H9 (cell line): ENCODE data around the gene RARB. TPM values are rescaled to one million over a fixed set of nuclear protein-coding genes. Genes with fewer than 3 reads are reported as not detected.

Experiments
- DNase-seq: peaks from one replicate; pipeline ENCODE4 v3.0.0-alpha.2; 2017
- H2AFZ ChIP-seq: one replicate; pipeline ENCODE4 v1.6.1; 2013; ENCODE audit warnings: mild to moderate bottlenecking, low read length, control low read depth, moderate library complexity
- H2AK5ac ChIP-seq: 2 replicates; pipeline ENCODE4 v1.6.1; 2013; ENCODE audit warnings: low read length, control low read depth, mixed read lengths; ENCODE audit not compliant: insufficient read length
- H2BK120ac ChIP-seq: one replicate; pipeline ENCODE4 v1.6.1; 2013; ENCODE audit warnings: low read depth, mild to moderate bottlenecking, low read length, control low read depth, inconsistent platforms; ENCODE audit not compliant: poor library complexity, severe bottlenecking
- H2BK12ac ChIP-seq: 2 replicates; pipeline ENCODE4 v1.6.1; 2013; ENCODE audit warnings: low read length, control low read depth, mixed read lengths, low read depth; ENCODE audit not compliant: insufficient read length
- H2BK15ac ChIP-seq: 2 replicates; pipeline ENCODE4 v1.6.1; 2013; ENCODE audit warnings: low read depth, low read length, control low read depth
- H2BK20ac ChIP-seq: one replicate; pipeline ENCODE4 v1.6.1; 2013; ENCODE audit warnings: low read depth, mild to moderate bottlenecking, low read length, control low read depth, inconsistent platforms; ENCODE audit not compliant: poor library complexity, severe bottlenecking
- H2BK5ac ChIP-seq: 2 replicates; pipeline ENCODE4 v1.6.1; 2013; ENCODE audit warnings: low read length, control low read depth, mixed read lengths; ENCODE audit not compliant: insufficient read length
- H3K14ac ChIP-seq: 2 replicates; pipeline ENCODE4 v1.6.1; 2013; ENCODE audit warnings: low read length, control low read depth; ENCODE audit not compliant: insufficient read depth
- H3K18ac ChIP-seq: 2 replicates; pipeline ENCODE4 v1.6.1; 2013; ENCODE audit warnings: low read depth, mild to moderate bottlenecking, mixed read lengths, low read length, control low read depth; ENCODE audit not compliant: insufficient read length
- H3K23ac ChIP-seq: 2 replicates; pipeline ENCODE4 v1.6.1; 2013; ENCODE audit warnings: low read length, control low read depth, mixed read lengths, low read depth; ENCODE audit not compliant: insufficient read length
- H3K23me2 ChIP-seq: 2 replicates; pipeline ENCODE4 v1.6.1; 2013; ENCODE audit warnings: low read depth, mild to moderate bottlenecking, mixed read lengths, low read length, control low read depth; ENCODE audit not compliant: insufficient read length, poor library complexity, severe bottlenecking
- H3K27ac ChIP-seq: 2 replicates; pipeline ENCODE4 v1.5.1; 2013; ENCODE audit warnings: low read length, control low read depth, mixed read lengths, low read depth; ENCODE audit not compliant: insufficient read length
- H3K27me3 ChIP-seq: 2 replicates; pipeline ENCODE4 v1.6.1; 2013; ENCODE audit warnings: low read length, control low read depth, inconsistent platforms; ENCODE audit not compliant: insufficient read depth
- H3K4ac ChIP-seq: 2 replicates; pipeline ENCODE4 v1.6.1; 2013; ENCODE audit warnings: low read depth, mild to moderate bottlenecking, control low read depth, inconsistent platforms, low read length, moderate library complexity
- H3K4me1 ChIP-seq: 2 replicates; pipeline ENCODE4 v1.6.1; 2013; ENCODE audit warnings: low read length, control low read depth, inconsistent platforms; ENCODE audit not compliant: insufficient read depth
- H3K4me2 ChIP-seq: 2 replicates; pipeline ENCODE4 v1.6.1; 2013; ENCODE audit warnings: low read length, control low read depth, mixed read lengths; ENCODE audit not compliant: insufficient read length, insufficient read depth
- H3K56ac ChIP-seq: 2 replicates; pipeline ENCODE4 v1.6.1; 2013; ENCODE audit warnings: low read depth, mild to moderate bottlenecking, mixed read lengths, low read length, control low read depth; ENCODE audit not compliant: insufficient read length
- H3K79me1 ChIP-seq: 2 replicates; pipeline ENCODE4 v1.6.1; 2013; ENCODE audit warnings: low read depth, mild to moderate bottlenecking, moderate library complexity, low read length, control low read depth, inconsistent platforms; ENCODE audit not compliant: insufficient read depth, poor library complexity, severe bottlenecking
- H3K79me2 ChIP-seq: 2 replicates; pipeline ENCODE4 v1.6.1; 2013; ENCODE audit warnings: low read length, control low read depth, inconsistent platforms; ENCODE audit not compliant: insufficient read depth
- H3K9ac ChIP-seq: 2 replicates; pipeline ENCODE4 v1.6.1; 2013; ENCODE audit warnings: low read length, control low read depth, mixed read lengths; ENCODE audit not compliant: insufficient read length; ENCODE audit errors: extremely low read depth
- H3K9me3 ChIP-seq: one replicate; pipeline ENCODE4 v1.6.1; 2013; ENCODE audit warnings: low read depth, low read length, inconsistent platforms; ENCODE audit not compliant: control insufficient read depth
- H3T11ph ChIP-seq: one replicate; pipeline ENCODE4 v1.6.1; 2013; ENCODE audit warnings: mild to moderate bottlenecking, low read length, control low read depth, inconsistent platforms
- H4K20me1 ChIP-seq: one replicate; pipeline ENCODE4 v1.6.1; 2013; ENCODE audit not compliant: control insufficient read depth, insufficient read length, insufficient read depth
- H4K5ac ChIP-seq: 2 replicates; pipeline ENCODE4 v1.6.1; 2013; ENCODE audit warnings: low read depth, mild to moderate bottlenecking, mixed read lengths, low read length, control low read depth; ENCODE audit not compliant: insufficient read length
- H4K8ac ChIP-seq: replicated peaks from 2 replicates; pipeline ENCODE4 v1.6.1; 2013; ENCODE audit warnings: low read length, control low read depth, mixed read lengths, low read depth; ENCODE audit not compliant: insufficient read length
- H4K91ac ChIP-seq: 2 replicates; pipeline ENCODE4 v1.6.1; 2013; ENCODE audit warnings: low read depth, mild to moderate bottlenecking, moderate library complexity, mixed read lengths, low read length, control low read depth; ENCODE audit not compliant: insufficient read length
- H3K27ac Mint-ChIP-seq, 3 experiments: 2 replicates in 2 of 3; 3 replicates in 1 of 3; pipeline ENCODE4 v1.8.0; 2020 to 2021; ENCODE audit warnings: mixed read lengths in 3 of 3, mild to moderate bottlenecking in 1 of 3, moderate library complexity in 1 of 3
- H3K27me3 Mint-ChIP-seq: 2 replicates; pipeline ENCODE4 v1.8.0; 2021; ENCODE audit warnings: low read depth, mild to moderate bottlenecking, moderate library complexity, mixed read lengths
- H3K36me3 Mint-ChIP-seq, 3 experiments: 2 replicates in 2 of 3; 3 replicates in 1 of 3; pipeline ENCODE4 v1.8.0; 2020 to 2021; ENCODE audit warnings: low read depth in 3 of 3, mixed read lengths in 3 of 3; ENCODE audit not compliant: insufficient read depth in 1 of 3
- H3K4me1 Mint-ChIP-seq, 2 experiments: 2 replicates each; pipeline ENCODE4 v1.8.0; 2020; ENCODE audit warnings: mixed read lengths in 2 of 2
- H3K4me3 Mint-ChIP-seq, 2 experiments: 2 replicates in 1 of 2; 3 replicates in 1 of 2; pipeline ENCODE4 v1.8.0; 2020 to 2021; ENCODE audit warnings: mild to moderate bottlenecking in 2 of 2, mixed read lengths in 2 of 2, moderate library complexity in 1 of 2
- H3K9me3 Mint-ChIP-seq, 2 experiments: 2 replicates in 1 of 2; 3 replicates in 1 of 2; pipeline ENCODE4 v1.8.0; 2020; ENCODE audit warnings: mild to moderate bottlenecking in 2 of 2, mixed read lengths in 2 of 2, moderate library complexity in 1 of 2
- WGBS: extraction: QIAGEN DNeasy Blood & Tissue Kit; methylation state at CpG from one replicate; pipeline ENCODE4 v1.1.7; 2013; ENCODE audit warnings: missing lambda C conversion rate, low lambda C conversion rate, mixed read lengths; ENCODE audit not compliant: insufficient read length; ENCODE audit errors: extremely low coverage; 5-methylcytosine and 5-hydroxymethylcytosine counted together
- total RNA-seq: library from RNA; stranded (reverse); gene quantifications from 2 replicates; pipeline ENCODE4 v1.2.1, GENCODE V29; 2021
- TF ChIP-seq, protein P1 (sequence below): fragments of 200-600 bp; sonication (generic); conservative IDR thresholded peaks from 3 replicates; pipeline ENCODE4 v1.8.0; 2021; ENCODE audit warnings: antibody characterized with exemption, mild to moderate bottlenecking

The RARB gene
- total RNA-seq, 1 experiment from 2014 or later = 0.22 TPM

DNA sequence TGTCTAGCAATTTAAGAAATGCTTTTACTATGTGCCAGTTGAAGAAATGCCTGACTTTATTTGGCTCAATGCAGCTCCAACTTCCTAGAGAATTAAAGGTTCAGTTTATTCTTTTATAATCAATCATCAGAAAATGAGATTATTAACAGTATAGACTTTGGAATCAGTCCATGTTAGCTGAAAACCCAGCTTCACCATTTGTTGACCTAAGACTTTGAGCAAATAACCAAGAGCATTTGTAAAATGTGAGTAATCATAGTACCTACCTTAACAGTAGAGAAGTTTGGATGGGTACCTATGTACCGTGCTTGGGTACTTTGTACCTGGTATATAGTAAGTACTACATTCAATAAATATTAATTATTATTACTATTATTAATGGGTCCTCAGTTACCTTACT, 105.9 kb downstream of the RARB start:
- no peak overlapping the region for H2AFZ ChIP-seq

More for the DNA sequence above, 105.9 kb downstream of the RARB start:
- Histone ChIP-seq H3K4ac (no peak overlapping the region), H4K8ac (no peak overlapping the region), H2BK5ac (no peak overlapping the region), H4K20me1 (no peaks in the 10 kb centered on the region), H4K91ac (no peak overlapping the region), H3K4me2 (no peak overlapping the region), H2BK20ac (no peak overlapping the region), H3K27me3 (no peaks in the 10 kb centered on the region), H3K79me2 (no peaks in the 10 kb centered on the region), H3K18ac (no peak overlapping the region), H2BK15ac (no peak overlapping the region), H3K56ac (no peak overlapping the region), H3K14ac (no peak overlapping the region), H2BK120ac (no peak overlapping the region), H3K23me2 (no peaks in the 10 kb centered on the region), H4K5ac (no peak overlapping the region), H3K9ac (no peak overlapping the region), H3T11ph (no peak overlapping the region), H3K4me1 (no peaks in the 10 kb centered on the region), H2BK12ac (no peak overlapping the region), H3K27ac (no peak overlapping the region), H3K23ac (no peak overlapping the region), H3K9me3 (no peaks in the 10 kb centered on the region), H2AK5ac (no peak overlapping the region), H3K79me1 (no peaks in the 10 kb centered on the region)
- no peak overlapping the region for H3K4me3 Mint-ChIP-seq
- H3K36me3 Mint-ChIP-seq = peaks cover 0 to 9% (median 0%) of the 10 kb centered on the region in 3 experiments; a peak in 3 of 7 replicates
- no peaks in the 10 kb centered on the region for H3K4me1 Mint-ChIP-seq
- WGBS = no CpG with 5 or more reads among the region's 1 CpG
- TF ChIP-seq, protein P1, sequence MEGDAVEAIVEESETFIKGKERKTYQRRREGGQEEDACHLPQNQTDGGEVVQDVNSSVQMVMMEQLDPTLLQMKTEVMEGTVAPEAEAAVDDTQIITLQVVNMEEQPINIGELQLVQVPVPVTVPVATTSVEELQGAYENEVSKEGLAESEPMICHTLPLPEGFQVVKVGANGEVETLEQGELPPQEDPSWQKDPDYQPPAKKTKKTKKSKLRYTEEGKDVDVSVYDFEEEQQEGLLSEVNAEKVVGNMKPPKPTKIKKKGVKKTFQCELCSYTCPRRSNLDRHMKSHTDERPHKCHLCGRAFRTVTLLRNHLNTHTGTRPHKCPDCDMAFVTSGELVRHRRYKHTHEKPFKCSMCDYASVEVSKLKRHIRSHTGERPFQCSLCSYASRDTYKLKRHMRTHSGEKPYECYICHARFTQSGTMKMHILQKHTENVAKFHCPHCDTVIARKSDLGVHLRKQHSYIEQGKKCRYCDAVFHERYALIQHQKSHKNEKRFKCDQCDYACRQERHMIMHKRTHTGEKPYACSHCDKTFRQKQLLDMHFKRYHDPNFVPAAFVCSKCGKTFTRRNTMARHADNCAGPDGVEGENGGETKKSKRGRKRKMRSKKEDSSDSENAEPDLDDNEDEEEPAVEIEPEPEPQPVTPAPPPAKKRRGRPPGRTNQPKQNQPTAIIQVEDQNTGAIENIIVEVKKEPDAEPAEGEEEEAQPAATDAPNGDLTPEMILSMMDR = no peak
- DNase-seq = no peak
- H3K27me3 Mint-ChIP-seq = no peaks in the 10 kb centered on the region; the same call in 1 of the 2 replicates
- H3K27ac Mint-ChIP-seq = no peak overlapping the region
- peaks cover 4 to 5% of the 10 kb centered on the region in 2 experiments; a peak in 4 of 5 replicates for H3K9me3 Mint-ChIP-seq
